GM19455 (cell line): ENCODE data around the gene GPR17.

ENCODE experiments used
- ATAC-seq: cut with Tn5 transposase; IDR thresholded peaks from one replicate; pipeline ENCODE4 v1.9.1; 2021; ENCODE audit not compliant: unreplicated experiment

GPR17 gene

DNA sequence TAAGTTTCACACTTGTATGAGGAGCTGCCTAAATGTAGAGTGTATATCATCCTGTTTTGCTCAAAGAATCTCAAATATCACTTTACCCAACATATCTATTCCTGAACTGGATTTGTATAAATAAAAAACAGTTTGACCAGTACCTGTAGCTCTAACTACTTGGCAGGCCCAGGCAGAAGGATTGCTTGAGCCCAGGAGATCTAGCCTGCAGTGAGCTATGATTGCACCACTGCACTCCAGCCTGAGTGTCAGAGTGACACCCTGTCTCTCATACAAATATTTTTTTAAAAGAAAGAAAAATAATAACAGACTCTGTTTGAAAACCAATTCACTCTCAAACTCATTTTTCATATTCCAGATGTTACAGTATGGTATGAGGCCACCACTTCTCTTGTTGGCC lies 37.1 kb downstream of the GPR17 start:
- no peak for ATAC-seq

- ATAC-seq, result no peak
Observed at GRCh38 chr2:127683757-127684156, 37.8 kb downstream of the GPR17 start.

- no peak for ATAC-seq
Observed at GRCh38 chr2:127685410-127686080, 39.6 kb downstream of the GPR17 start.

- ATAC-seq, result no peak
Observed at GRCh38 chr2:127688405-127688804, 42.5 kb downstream of the GPR17 start.

- ATAC-seq, result no peak
Observed at GRCh38 chr2:127690696-127691095, 44.7 kb downstream of the GPR17 start.

DNA sequence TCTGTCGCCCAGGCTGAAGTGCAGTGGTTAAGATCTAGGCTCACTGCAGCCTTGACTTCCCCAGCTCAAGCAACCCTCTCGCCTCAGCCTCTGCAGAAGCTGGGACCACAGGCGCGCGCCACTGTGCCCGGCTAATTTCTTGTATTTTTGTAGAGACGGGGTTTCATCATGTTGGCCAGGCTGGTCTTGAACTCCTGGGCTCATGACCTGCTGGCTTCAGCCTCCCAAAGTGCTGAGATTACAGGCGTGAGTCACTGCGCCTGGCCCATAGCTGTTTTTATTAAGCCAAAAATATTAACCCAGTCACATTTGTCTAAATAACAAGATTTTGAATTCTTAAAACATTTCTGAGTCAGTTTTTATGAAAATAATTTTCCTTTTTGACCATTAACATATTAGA lies 49.0 kb downstream of the GPR17 start:
- no peak for ATAC-seq

GRCh38 chr2:127695491-127696472 lies 49.8 kb downstream of the GPR17 start:
- no peak for ATAC-seq

GRCh38 chr2:127697482-127698180 lies 51.7 kb downstream of the GPR17 start:
- no peak for ATAC-seq

DNA sequence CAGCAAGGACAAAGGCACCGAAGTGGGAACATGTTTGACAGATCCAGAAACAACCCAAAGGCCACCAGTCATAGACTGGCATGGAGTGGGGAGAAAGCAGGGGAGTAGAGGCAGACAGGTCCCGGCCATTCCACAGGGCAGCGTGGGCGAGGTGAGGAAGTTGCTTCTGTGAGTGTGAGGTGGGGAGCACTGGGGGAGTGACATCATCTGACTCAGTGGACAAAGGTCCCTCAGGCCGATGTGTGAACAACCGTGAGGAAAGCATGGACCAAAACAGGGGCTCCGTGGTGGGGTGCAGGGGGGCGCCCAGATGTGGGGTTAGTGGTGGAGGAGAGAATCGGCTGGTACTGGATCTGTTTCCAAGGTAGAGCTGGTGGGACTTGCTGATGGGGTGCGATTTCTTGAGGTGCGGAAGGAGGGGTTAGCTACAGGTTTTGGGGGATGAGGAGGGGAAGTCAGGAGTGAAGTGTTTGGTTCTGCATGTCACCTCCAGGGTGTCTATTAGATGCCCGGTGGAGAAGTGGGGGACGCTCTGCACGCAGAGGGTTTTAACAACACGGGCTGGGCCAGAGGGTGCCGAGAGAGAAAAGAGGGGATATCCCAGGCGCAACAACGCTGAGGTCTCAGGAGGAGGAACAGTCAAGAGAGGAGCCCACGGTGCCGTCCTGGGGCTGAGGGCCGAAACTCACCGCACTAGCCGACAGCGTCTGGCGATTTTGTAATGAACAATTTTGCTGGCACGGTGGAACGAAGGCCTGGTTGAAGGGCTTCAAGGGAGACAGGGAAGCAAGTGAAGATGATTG lies 52.8 kb downstream of the GPR17 start:
- ATAC-seq, result no peak

- ATAC-seq, result peak; percentile 59
Observed at GRCh38 chr2:127700527-127701192, 54.7 kb downstream of the GPR17 start.

DNA sequence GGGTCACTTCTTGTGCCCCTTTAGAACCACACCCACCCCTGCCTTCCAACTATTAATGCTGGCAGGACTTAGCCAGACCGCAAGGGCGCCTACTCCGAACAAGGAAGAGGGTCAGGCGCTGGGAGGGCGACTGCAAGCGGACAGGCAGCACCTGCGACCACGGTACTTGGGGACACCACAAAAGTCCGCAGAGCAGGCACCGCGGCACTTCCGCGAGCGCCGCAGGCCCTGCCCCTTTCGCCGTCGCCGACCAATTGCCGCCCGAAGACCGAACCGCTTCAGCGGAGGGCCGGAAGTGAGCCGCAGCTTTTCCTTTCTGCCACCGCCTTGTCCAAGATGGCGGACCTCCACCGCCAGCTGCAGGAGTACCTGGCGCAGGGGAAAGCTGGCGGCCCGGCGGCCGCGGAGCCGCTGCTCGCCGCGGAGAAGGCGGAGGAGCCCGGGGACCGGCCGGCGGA lies 55.3 kb downstream of the GPR17 start, which contains the start of gene SFT2D3:
Gene SFT2D3 (plus strand): TSS at position 305 of the 458 bp plus-strand sequence. CDS start 32 bp downstream, at position 337.
- ATAC-seq, result peak; percentile 68

GRCh38 chr2:127701651-127702394 lies 55.9 kb downstream of the GPR17 start:
- ATAC-seq, result peak; percentile 51
